Activated T-cell treated with anti-CD3 and anti-CD28 coated beads, Interleukin-2, amount 50 U/mL, for 4 hours (primary cell): ENCODE results near the gene PDIA6. TPM values are rescaled to one million over a fixed set of nuclear protein-coding genes. Genes with fewer than 3 reads are reported as not detected.

ENCODE experiments used
- ATAC-seq, 2 donors: fragments of 200-7000 bp; cut with Tn5 transposase; one replicate each; pipeline ENCODE4 v1.10.0; 2021
- DNase-seq: peaks from one replicate; pipeline ENCODE4 v3.0.0-alpha.2; 2020
- H3K27me3 Mint-ChIP-seq: one replicate; pipeline ENCODE4 v1.8.0; 2021; ENCODE audit warnings: low read depth, mixed read lengths
- H3K36me3 Mint-ChIP-seq: one replicate; pipeline ENCODE4 v1.8.0; 2022; ENCODE audit warnings: mixed read lengths; ENCODE audit not compliant: insufficient read depth
- H3K4me1 Mint-ChIP-seq: one replicate; pipeline ENCODE4 v1.8.0; 2021; ENCODE audit warnings: low read depth, mixed read lengths
- H3K4me3 Mint-ChIP-seq: one replicate; pipeline ENCODE4 v1.8.0; 2021; ENCODE audit warnings: mild to moderate bottlenecking, moderate library complexity, mixed read lengths
- H3K9me3 Mint-ChIP-seq: one replicate; pipeline ENCODE4 v1.8.0; 2021; ENCODE audit warnings: mixed read lengths
- total RNA-seq, 3 donors: library from RNA; stranded (reverse); gene quantifications; one replicate each; pipeline ENCODE4 v1.2.1, GENCODE V29; 2021

Gene PDIA6
- total RNA-seq, 3 donors from 2014 or later, result 169 to 241 (median 175) TPM

GRCh38 chr2:10762651-10763460, 49.7 kb downstream of the PDIA6 start:
- H3K4me1 Mint-ChIP-seq, result no peaks in the 10 kb centered on the region
- DNase-seq, result no peak
- no peaks in the 10 kb centered on the region for H3K36me3 Mint-ChIP-seq
- H3K27me3 Mint-ChIP-seq, result peaks cover 5% of the 10 kb centered on the region
- H3K4me3 Mint-ChIP-seq, result no peak overlapping the region
- H3K9me3 Mint-ChIP-seq, result no peaks in the 10 kb centered on the region
- no peak for ATAC-seq

- Mint-ChIP-seq H3K4me3 (no peak overlapping the region), H3K4me1 (no peaks in the 10 kb centered on the region), H3K27me3 (peaks cover 5% of the 10 kb centered on the region), H3K36me3 (no peaks in the 10 kb centered on the region), H3K9me3 (no peaks in the 10 kb centered on the region)
- ATAC-seq (no peak), DNase-seq (no peak)
These were observed 51.0 kb downstream of the PDIA6 start for GRCh38 chr2:10761591-10761990.

- Mint-ChIP-seq H3K36me3 (no peaks in the 10 kb centered on the region), H3K27me3 (peaks cover 5% of the 10 kb centered on the region), H3K9me3 (no peaks in the 10 kb centered on the region), H3K4me1 (no peaks in the 10 kb centered on the region), H3K4me3 (no peak overlapping the region)
- ATAC-seq, result no peak
- no peak for DNase-seq
These were observed 51.6 kb downstream of the PDIA6 start for GRCh38 chr2:10760794-10761504.

- H3K9me3 Mint-ChIP-seq, result no peaks in the 10 kb centered on the region
These were observed 53.4 kb downstream of the PDIA6 start for GRCh38 chr2:10759151-10759714.

GRCh38 chr2:10757814-10758286, 54.7 kb downstream of the PDIA6 start:
- DNase-seq, result no peak
- no peaks in the 10 kb centered on the region for H3K36me3 Mint-ChIP-seq
- ATAC-seq, result no peak
- H3K4me3 Mint-ChIP-seq, result no peak overlapping the region
- no peaks in the 10 kb centered on the region for H3K27me3 Mint-ChIP-seq
- no peaks in the 10 kb centered on the region for H3K9me3 Mint-ChIP-seq
- no peaks in the 10 kb centered on the region for H3K4me1 Mint-ChIP-seq

More at GRCh38 chr2:10759151-10759714, 53.4 kb downstream of the PDIA6 start:
- H3K4me1 Mint-ChIP-seq, result no peaks in the 10 kb centered on the region
- DNase-seq (no peak), ATAC-seq (no peak)
- H3K4me3 Mint-ChIP-seq, result no peak overlapping the region
- peaks cover 5% of the 10 kb centered on the region for H3K27me3 Mint-ChIP-seq
- no peaks in the 10 kb centered on the region for H3K36me3 Mint-ChIP-seq

- no peak for DNase-seq
- Mint-ChIP-seq H3K27me3 (no peaks in the 10 kb centered on the region), H3K4me3 (no peak overlapping the region), H3K9me3 (no peaks in the 10 kb centered on the region), H3K36me3 (no peaks in the 10 kb centered on the region), H3K4me1 (no peaks in the 10 kb centered on the region)
- no peak for ATAC-seq
These were observed 57.0 kb downstream of the PDIA6 start for GRCh38 chr2:10755621-10756020.

- Mint-ChIP-seq H3K27me3 (no peaks in the 10 kb centered on the region), H3K36me3 (no peaks in the 10 kb centered on the region), H3K9me3 (no peaks in the 10 kb centered on the region), H3K4me3 (no peak overlapping the region), H3K4me1 (no peaks in the 10 kb centered on the region)
- no peak for ATAC-seq
- no peak for DNase-seq
These were observed 58.7 kb downstream of the PDIA6 start for GRCh38 chr2:10753876-10754275.

- no peaks in the 10 kb centered on the region for H3K4me1 Mint-ChIP-seq
- H3K4me3 Mint-ChIP-seq, result no peak overlapping the region
- H3K9me3 Mint-ChIP-seq, result no peaks in the 10 kb centered on the region
- ATAC-seq, result no peak
- no peaks in the 10 kb centered on the region for H3K27me3 Mint-ChIP-seq
- no peaks in the 10 kb centered on the region for H3K36me3 Mint-ChIP-seq
- no peak for DNase-seq
These were observed 59.4 kb downstream of the PDIA6 start for GRCh38 chr2:10753156-10753555.

GRCh38 chr2:10752236-10752635, 60.3 kb downstream of the PDIA6 start:
- ATAC-seq, result no peak
- no peak overlapping the region for H3K4me3 Mint-ChIP-seq
- H3K4me1 Mint-ChIP-seq, result no peaks in the 10 kb centered on the region
- no peaks in the 10 kb centered on the region for H3K36me3 Mint-ChIP-seq
- no peaks in the 10 kb centered on the region for H3K27me3 Mint-ChIP-seq
- DNase-seq, result no peak
- no peaks in the 10 kb centered on the region for H3K9me3 Mint-ChIP-seq

- no peaks in the 10 kb centered on the region for H3K36me3 Mint-ChIP-seq
- peaks cover 4% of the 10 kb centered on the region for H3K4me1 Mint-ChIP-seq
- DNase-seq, result no peak
- peaks cover 2% of the 10 kb centered on the region for H3K27me3 Mint-ChIP-seq
- no peak for ATAC-seq
- no peaks in the 10 kb centered on the region for H3K9me3 Mint-ChIP-seq
- no peak overlapping the region for H3K4me3 Mint-ChIP-seq
These were observed 62.0 kb downstream of the PDIA6 start for GRCh38 chr2:10750610-10751009.

- DNase-seq (no peak), ATAC-seq (no peak)
- no peak overlapping the region for H3K4me3 Mint-ChIP-seq
- no peaks in the 10 kb centered on the region for H3K9me3 Mint-ChIP-seq
- no peaks in the 10 kb centered on the region for H3K36me3 Mint-ChIP-seq
- H3K27me3 Mint-ChIP-seq, result peaks cover 2% of the 10 kb centered on the region
- peaks cover 9% of the 10 kb centered on the region for H3K4me1 Mint-ChIP-seq
These were observed 69.9 kb downstream of the PDIA6 start for GRCh38 chr2:10742666-10743065.

GRCh38 chr2:10741139-10741538, 71.4 kb downstream of the PDIA6 start:
- peaks cover 9% of the 10 kb centered on the region for H3K4me1 Mint-ChIP-seq
- ATAC-seq, result no peak
- peaks cover 2% of the 10 kb centered on the region for H3K27me3 Mint-ChIP-seq
- H3K4me3 Mint-ChIP-seq, result no peak overlapping the region
- H3K36me3 Mint-ChIP-seq, result no peaks in the 10 kb centered on the region
- no peak for DNase-seq
- no peaks in the 10 kb centered on the region for H3K9me3 Mint-ChIP-seq

- H3K36me3 Mint-ChIP-seq, result no peaks in the 10 kb centered on the region
- no peak overlapping the region for H3K4me3 Mint-ChIP-seq
- ATAC-seq (no peak), DNase-seq (no peak)
- peaks cover 2% of the 10 kb centered on the region for H3K4me1 Mint-ChIP-seq
- no peaks in the 10 kb centered on the region for H3K9me3 Mint-ChIP-seq
- no peaks in the 10 kb centered on the region for H3K27me3 Mint-ChIP-seq
These were observed 72.4 kb downstream of the PDIA6 start for GRCh38 chr2:10740226-10740625.

GRCh38 chr2:10738192-10738591, 74.4 kb downstream of the PDIA6 start:
- DNase-seq (no peak), ATAC-seq (no peak)
- no peak overlapping the region for H3K4me3 Mint-ChIP-seq
- no peaks in the 10 kb centered on the region for H3K9me3 Mint-ChIP-seq
- no peaks in the 10 kb centered on the region for H3K27me3 Mint-ChIP-seq
- H3K4me1 Mint-ChIP-seq, result no peaks in the 10 kb centered on the region
- H3K36me3 Mint-ChIP-seq, result no peaks in the 10 kb centered on the region

- no peaks in the 10 kb centered on the region for H3K27me3 Mint-ChIP-seq
- no peak overlapping the region for H3K4me3 Mint-ChIP-seq
- DNase-seq (no peak), ATAC-seq (no peak)
- no peaks in the 10 kb centered on the region for H3K4me1 Mint-ChIP-seq
- no peaks in the 10 kb centered on the region for H3K36me3 Mint-ChIP-seq
- no peaks in the 10 kb centered on the region for H3K9me3 Mint-ChIP-seq
These were observed 78.6 kb downstream of the PDIA6 start for GRCh38 chr2:10733980-10734379.
